ENCODE data around the gene CAMSAP1. TPM values are rescaled to one million over a fixed set of nuclear protein-coding genes. Genes with fewer than 3 reads are reported as not detected.

The CAMSAP1 gene
- total and polyA plus RNA-seq, 2 of the 4 experiments (the other 2 are of a cell fraction) = 8.2 to 19.5 TPM

DNA sequence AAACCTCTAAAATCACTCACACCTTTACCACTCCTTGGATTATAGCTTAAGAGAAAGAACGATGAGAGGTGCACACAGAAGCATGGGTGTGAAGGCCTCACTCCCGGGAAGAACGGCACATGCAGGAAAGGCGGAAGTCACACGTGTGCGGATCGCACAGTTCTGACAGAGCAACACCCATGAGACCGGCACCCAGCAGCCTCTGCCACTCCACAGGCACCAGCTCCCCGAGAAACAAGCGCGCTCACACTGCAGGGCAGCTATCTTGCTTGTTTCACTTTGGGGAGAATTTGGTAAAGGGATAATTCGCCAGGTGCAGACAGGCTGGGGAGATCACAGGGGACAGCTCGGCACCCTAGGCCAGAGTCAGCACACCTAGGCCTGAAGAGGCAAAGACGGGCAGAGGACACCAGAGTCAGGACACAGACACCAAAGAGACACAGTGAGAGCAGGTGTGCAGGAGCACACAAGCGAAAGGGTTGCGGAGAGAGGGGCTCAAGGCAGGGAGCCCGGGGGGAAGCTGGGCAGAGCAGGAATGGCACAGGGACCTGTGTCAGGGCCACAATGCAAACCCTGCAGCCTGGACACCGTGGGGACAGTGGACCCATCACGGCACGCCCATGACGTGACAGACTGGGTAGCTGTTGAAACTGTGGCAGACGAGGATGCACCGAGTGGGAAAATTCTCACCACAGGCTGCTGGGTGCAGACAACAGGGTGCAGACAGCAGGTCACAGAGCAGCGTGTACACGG, 81.7 kb downstream of the CAMSAP1 start:
- Histone ChIP-seq H2BK120ac (ENCODE audit: low read depth, low read length) (no peak overlapping the region), H4K5ac (ENCODE audit: low read depth, low read length) (no peak overlapping the region), H3K9me3 (ENCODE audit: control insufficient read depth, insufficient read depth, low read length) (no peaks in the 10 kb centered on the region), H3K36me3 (ENCODE audit: control insufficient read depth, insufficient read depth, low read length) (peaks cover 33% of the 10 kb centered on the region), H3K27me3 (ENCODE audit: control insufficient read depth, insufficient read depth, low read length) (no peaks in the 10 kb centered on the region), H3K23ac (ENCODE audit: low read depth, low read length) (no peak overlapping the region), H2BK15ac (ENCODE audit: low read depth, low read length) (no peak overlapping the region), H3K18ac (ENCODE audit: low read depth, low read length) (no peak overlapping the region), H4K91ac (ENCODE audit: insufficient read depth, low read depth, low read length) (no peak overlapping the region), H4K8ac (ENCODE audit: low read depth in 2 of 2, low read length in 2 of 2) (no peak overlapping the region), H3K4ac (ENCODE audit: low read depth, low read length) (no peak overlapping the region), H3K14ac (replicated peaks; ENCODE audit: low read depth, low read length) (no peak overlapping the region), H3K4me2 (ENCODE audit: low read depth, low read length) (no peak overlapping the region), H3K79me1 (ENCODE audit: low read depth in 1 of 2, low read length in 2 of 2) (peaks cover 23 to 42% of the 10 kb centered on the region in 2 experiments), H3K9me1 (ENCODE audit: insufficient read depth, low read length) (no peaks in the 10 kb centered on the region), H3K9ac (ENCODE audit: low read depth, low read length) (no peak overlapping the region), H3K27ac (ENCODE audit: insufficient read depth, low read length) (no peak overlapping the region), H3K4me1 (ENCODE audit: control insufficient read depth, insufficient read depth, low read length) (no peaks in the 10 kb centered on the region), H2BK20ac (ENCODE audit: low read depth, low read length) (no peak overlapping the region), H2BK5ac (ENCODE audit: low read depth, low read length, poor library complexity, severe bottlenecking) (no peak overlapping the region), H3K56ac (ENCODE audit: extremely low read depth, insufficient read depth, low read length) (no peak overlapping the region), H4K20me1 (ENCODE audit: insufficient read depth, low read length) (peaks cover 16% of the 10 kb centered on the region), H2AFZ (replicated peaks; ENCODE audit: low read length, poor library complexity) (no peak overlapping the region), H3K4me3 (ENCODE audit: insufficient read depth, low read depth, low read length) (no peak overlapping the region), H2AK5ac (ENCODE audit: low read depth, low read length) (no peak overlapping the region), H2AK9ac (replicated peaks; ENCODE audit: low read depth, low read length, poor library complexity) (no peak overlapping the region)
- TF ChIP-seq MXI1 (IDR thresholded peaks at IDR 0.05; ENCODE audit: borderline replicate concordance, low read depth, low read length) (no peak), POLR2A (IDR thresholded peaks at IDR 0.05; ENCODE audit: low read depth, low read length) (no peak), MAZ (IDR thresholded peaks at IDR 0.05; ENCODE audit: borderline replicate concordance, low read depth, low read length) (no peak), NFE2L2 (IDR thresholded peaks at IDR 0.05; ENCODE audit: low read depth, low read length) (no peak), RFX5 (IDR thresholded peaks at IDR 0.05; ENCODE audit: low read depth, low read length) (no peak), CTCF (conservative IDR thresholded peaks at IDR 0.05; ENCODE audit: low read depth, low read length) (no peak), BHLHE40 (IDR thresholded peaks at IDR 0.05; ENCODE audit: low read depth, low read length) (no peak), CHD1 (IDR thresholded peaks at IDR 0.05; ENCODE audit: low read depth, low read length) (no peak), MAFK (IDR thresholded peaks at IDR 0.05; ENCODE audit: low read depth, low read length) (no peak), FOS (IDR thresholded peaks at IDR 0.05; ENCODE audit: low read depth, low read length) (no peak), RCOR1 (IDR thresholded peaks at IDR 0.05; ENCODE audit: insufficient replicate concordance, low read length) (no peak)
- TF ChIP-seq, protein P1, sequence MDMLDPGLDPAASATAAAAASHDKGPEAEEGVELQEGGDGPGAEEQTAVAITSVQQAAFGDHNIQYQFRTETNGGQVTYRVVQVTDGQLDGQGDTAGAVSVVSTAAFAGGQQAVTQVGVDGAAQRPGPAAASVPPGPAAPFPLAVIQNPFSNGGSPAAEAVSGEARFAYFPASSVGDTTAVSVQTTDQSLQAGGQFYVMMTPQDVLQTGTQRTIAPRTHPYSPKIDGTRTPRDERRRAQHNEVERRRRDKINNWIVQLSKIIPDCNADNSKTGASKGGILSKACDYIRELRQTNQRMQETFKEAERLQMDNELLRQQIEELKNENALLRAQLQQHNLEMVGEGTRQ (IDR thresholded peaks at IDR 0.05; ENCODE audit: low read depth, low read length) = no peak
- dilution Hi-C loops (cut with HindIII; ENCODE audit: low sequenced_read_pairs, unreplicated experiment) = no loop called here
- WGBS, 2 experiments (ENCODE audit: extremely low coverage in 2 of 2, insufficient read length in 1 of 2) = 95% methylated on average over 10 of the region's 25 CpGs; no CpG with 5 or more reads in 1 of the 2 experiments
- no peak for DNase-seq
- intact Hi-C loops (cut with micrococcal nuclease) = no loop called here
- in situ Hi-C loops (cut with MboI; ENCODE audit: low sequenced_read_pairs) = no loop called here
- no peak for ATAC-seq (ENCODE audit: low read depth)
- BruUV-seq (replicated peaks) = no TSS peak
- ChIA-PET POLR2A (ENCODE audit: unreplicated experiment) (no interaction called here), CTCF (no interaction called here)

All from IMR-90 (cell line).